Osteocyte (in vitro differentiated cells): ENCODE results near the gene BBIP1. TPM values are rescaled to one million over a fixed set of nuclear protein-coding genes. Genes with fewer than 3 reads are reported as not detected.

Source experiments
- DNase-seq: peaks from one replicate; pipeline ENCODE4 v3.0.0; 2021; ENCODE audit warnings: mixed read lengths; ENCODE audit not compliant: unreplicated experiment; ENCODE audit errors: extremely low spot score
- H3K27ac Mint-ChIP-seq: one replicate; pipeline ENCODE4 v1.8.0; 2021; ENCODE audit warnings: mild to moderate bottlenecking, mixed read lengths; ENCODE audit not compliant: unreplicated experiment
- H3K27me3 Mint-ChIP-seq: one replicate; pipeline ENCODE4 v1.8.0; 2021; ENCODE audit warnings: mixed read lengths; ENCODE audit not compliant: unreplicated experiment
- H3K36me3 Mint-ChIP-seq: one replicate; pipeline ENCODE4 v1.8.0; 2021; ENCODE audit warnings: mixed read lengths; ENCODE audit not compliant: unreplicated experiment
- H3K4me1 Mint-ChIP-seq: one replicate; pipeline ENCODE4 v1.8.0; 2021; ENCODE audit warnings: mixed read lengths; ENCODE audit not compliant: unreplicated experiment
- H3K4me3 Mint-ChIP-seq: one replicate; pipeline ENCODE4 v1.8.0; 2021; ENCODE audit warnings: mild to moderate bottlenecking, moderate library complexity, mixed read lengths; ENCODE audit not compliant: unreplicated experiment
- H3K9me3 Mint-ChIP-seq: one replicate; pipeline ENCODE4 v1.8.0; 2021; ENCODE audit warnings: mixed read lengths; ENCODE audit not compliant: unreplicated experiment
- total RNA-seq: library from RNA; stranded (reverse); gene quantifications from 2 replicates; pipeline ENCODE4 v1.2.1, GENCODE V29; 2021
- TF ChIP-seq, protein P1 (sequence below): fragments of 200-600 bp; sonication (generic); IDR thresholded peaks from 2 replicates; pipeline ENCODE4 v1.5.0; 2021; ENCODE audit warnings: antibody characterized with exemption, mild to moderate bottlenecking, moderate library complexity

Gene BBIP1
- total RNA-seq, 1 donor from 2014 or later, result 39.5 TPM

DNA sequence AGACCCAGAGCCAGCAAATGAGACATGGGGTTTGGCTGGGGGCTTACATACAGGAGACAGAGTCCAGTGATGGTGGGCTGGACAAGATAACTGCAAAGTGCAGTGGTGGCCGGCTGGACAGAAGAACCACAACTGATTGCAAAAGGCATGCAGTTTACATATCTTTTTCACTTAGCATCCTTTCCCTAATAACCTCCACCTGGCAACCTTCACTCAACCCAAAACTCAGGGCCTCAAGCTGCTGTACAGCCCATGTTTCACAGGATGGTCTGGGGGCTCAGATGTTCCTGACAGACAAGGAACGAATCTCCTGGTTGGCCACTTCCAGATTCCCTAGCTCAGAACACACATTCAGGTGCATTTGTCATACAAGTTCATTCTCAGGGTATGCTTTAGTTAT is 55.0 kb downstream of the BBIP1 start:
- no peaks in the 10 kb centered on the region for H3K27me3 Mint-ChIP-seq
- no peak overlapping the region for H3K4me3 Mint-ChIP-seq
- H3K36me3 Mint-ChIP-seq, result no peaks in the 10 kb centered on the region
- no peak overlapping the region for H3K27ac Mint-ChIP-seq
- peaks cover 58% of the 10 kb centered on the region for H3K4me1 Mint-ChIP-seq
- no peak for DNase-seq
- H3K9me3 Mint-ChIP-seq, result no peaks in the 10 kb centered on the region
- TF ChIP-seq, protein P1, sequence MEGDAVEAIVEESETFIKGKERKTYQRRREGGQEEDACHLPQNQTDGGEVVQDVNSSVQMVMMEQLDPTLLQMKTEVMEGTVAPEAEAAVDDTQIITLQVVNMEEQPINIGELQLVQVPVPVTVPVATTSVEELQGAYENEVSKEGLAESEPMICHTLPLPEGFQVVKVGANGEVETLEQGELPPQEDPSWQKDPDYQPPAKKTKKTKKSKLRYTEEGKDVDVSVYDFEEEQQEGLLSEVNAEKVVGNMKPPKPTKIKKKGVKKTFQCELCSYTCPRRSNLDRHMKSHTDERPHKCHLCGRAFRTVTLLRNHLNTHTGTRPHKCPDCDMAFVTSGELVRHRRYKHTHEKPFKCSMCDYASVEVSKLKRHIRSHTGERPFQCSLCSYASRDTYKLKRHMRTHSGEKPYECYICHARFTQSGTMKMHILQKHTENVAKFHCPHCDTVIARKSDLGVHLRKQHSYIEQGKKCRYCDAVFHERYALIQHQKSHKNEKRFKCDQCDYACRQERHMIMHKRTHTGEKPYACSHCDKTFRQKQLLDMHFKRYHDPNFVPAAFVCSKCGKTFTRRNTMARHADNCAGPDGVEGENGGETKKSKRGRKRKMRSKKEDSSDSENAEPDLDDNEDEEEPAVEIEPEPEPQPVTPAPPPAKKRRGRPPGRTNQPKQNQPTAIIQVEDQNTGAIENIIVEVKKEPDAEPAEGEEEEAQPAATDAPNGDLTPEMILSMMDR, result no peak

DNA sequence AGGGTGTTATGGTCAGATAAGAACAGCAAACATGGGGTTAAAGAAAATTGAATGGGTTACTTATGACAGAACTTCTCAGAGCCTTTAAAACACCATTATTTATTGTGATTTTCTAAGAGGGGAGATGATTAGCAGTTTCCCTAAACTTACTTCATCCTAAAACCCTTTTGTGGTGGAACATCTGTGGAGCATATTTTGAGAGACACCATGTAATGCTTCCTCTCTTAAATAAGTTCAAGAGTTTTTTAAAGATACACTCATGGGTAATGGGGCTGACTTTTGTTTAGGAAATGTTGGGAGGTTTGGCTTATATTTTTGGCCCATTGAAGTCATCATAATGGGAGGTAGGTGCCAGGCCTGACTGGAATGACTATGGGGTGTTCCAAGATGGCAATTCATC is 55.6 kb downstream of the BBIP1 start:
- H3K27me3 Mint-ChIP-seq, result no peaks in the 10 kb centered on the region
- no peaks in the 10 kb centered on the region for H3K36me3 Mint-ChIP-seq
- TF ChIP-seq, protein P1, result no peak
- DNase-seq, result no peak
- H3K27ac Mint-ChIP-seq, result no peak overlapping the region
- H3K4me1 Mint-ChIP-seq, result peaks cover 59% of the 10 kb centered on the region
- H3K9me3 Mint-ChIP-seq, result no peaks in the 10 kb centered on the region
- H3K4me3 Mint-ChIP-seq, result no peak overlapping the region

DNA sequence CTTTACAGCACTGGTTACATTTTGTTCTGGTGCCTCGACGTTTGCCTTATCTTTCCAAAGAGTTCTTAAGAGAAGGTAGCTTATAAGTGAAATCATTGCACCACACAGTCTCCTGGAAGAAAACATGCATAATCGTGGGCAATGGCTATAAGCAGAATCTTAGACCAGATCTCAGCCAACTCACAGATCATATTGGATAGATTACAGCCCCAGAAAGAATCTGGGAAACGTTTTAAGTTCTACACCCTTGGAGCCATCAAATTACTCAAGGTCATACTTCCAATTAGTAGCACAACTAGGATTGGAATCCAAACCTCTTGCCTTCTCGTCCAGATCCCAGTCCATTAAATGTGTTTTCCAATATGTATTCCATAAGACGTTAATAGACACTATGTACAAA is 56.0 kb downstream of the BBIP1 start:
- no peak overlapping the region for H3K27ac Mint-ChIP-seq
- H3K4me1 Mint-ChIP-seq, result peaks cover 59% of the 10 kb centered on the region

DNA sequence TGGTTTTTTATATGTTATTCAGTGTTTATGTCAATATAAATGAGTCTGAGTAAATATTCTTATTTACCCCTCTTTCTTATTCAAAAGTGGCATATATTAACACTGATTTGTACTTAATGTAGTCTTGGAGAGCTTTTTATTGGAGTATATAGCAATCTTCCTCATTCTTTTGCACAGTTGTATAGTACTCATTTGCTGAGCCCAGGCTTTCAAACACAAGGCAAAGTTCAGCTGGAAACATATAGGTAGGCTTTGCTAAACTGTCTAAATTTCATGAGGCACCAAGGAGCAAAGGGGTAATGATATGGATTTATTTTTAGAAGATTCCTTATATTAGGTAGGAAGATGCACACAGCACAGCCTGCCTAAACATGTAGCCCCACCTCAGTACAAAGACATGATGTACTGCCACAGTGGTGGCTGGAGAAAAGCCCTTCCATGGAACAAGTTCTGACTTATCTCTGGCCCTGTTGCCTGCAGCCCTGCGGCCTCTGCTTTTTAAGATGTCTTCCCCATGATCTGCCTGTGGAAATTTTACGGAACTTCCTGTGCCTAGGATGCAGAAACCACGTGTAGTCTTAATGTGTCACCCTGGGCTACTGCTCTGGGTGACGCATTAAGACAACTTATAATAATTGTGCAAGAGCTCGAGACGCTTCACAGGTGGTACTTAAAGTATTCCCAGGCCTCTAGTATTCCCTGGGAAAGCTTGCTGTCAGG is 56.9 kb downstream of the BBIP1 start:
- TF ChIP-seq, protein P1, result no peak
- H3K9me3 Mint-ChIP-seq, result no peaks in the 10 kb centered on the region
- no peak overlapping the region for H3K4me3 Mint-ChIP-seq
- no peaks in the 10 kb centered on the region for H3K27me3 Mint-ChIP-seq
- H3K36me3 Mint-ChIP-seq, result no peaks in the 10 kb centered on the region
- DNase-seq, result no peak
- peaks cover 53% of the 10 kb centered on the region for H3K4me1 Mint-ChIP-seq
- H3K27ac Mint-ChIP-seq, result no peak overlapping the region

More for the DNA sequence above, 56.0 kb downstream of the BBIP1 start:
- TF ChIP-seq, protein P1, result no peak
- Mint-ChIP-seq H3K36me3 (no peaks in the 10 kb centered on the region), H3K9me3 (no peaks in the 10 kb centered on the region), H3K4me3 (no peak overlapping the region), H3K27me3 (no peaks in the 10 kb centered on the region)
- DNase-seq, result no peak

DNA sequence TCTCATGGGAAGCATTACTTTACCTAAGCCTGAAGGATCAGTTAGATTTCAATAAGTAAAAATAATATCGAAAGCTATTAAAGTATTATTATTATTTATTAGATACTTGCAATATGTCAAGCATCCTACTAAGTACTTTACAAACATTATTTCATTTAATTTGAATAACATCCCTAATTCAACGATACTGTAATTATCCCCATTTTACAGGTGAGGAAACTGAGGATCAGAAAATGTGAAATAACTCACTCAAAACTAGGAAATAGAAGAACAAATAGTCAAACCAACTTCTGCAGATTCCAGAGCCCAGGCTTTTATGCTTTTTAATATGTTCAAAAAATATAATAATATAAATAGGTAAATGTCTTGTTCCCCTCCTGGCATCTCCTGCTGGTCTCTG is 57.5 kb downstream of the BBIP1 start:
- H3K27me3 Mint-ChIP-seq, result no peaks in the 10 kb centered on the region
- TF ChIP-seq, protein P1, result no peak
- no peak overlapping the region for H3K27ac Mint-ChIP-seq
- no peak overlapping the region for H3K4me3 Mint-ChIP-seq
- no peak for DNase-seq
- peaks cover 52% of the 10 kb centered on the region for H3K4me1 Mint-ChIP-seq
- no peaks in the 10 kb centered on the region for H3K36me3 Mint-ChIP-seq
- H3K9me3 Mint-ChIP-seq, result no peaks in the 10 kb centered on the region
